ENCODE results near the gene LMX1B.
A peak's percentile ranks its signal among the peaks of the same experiment; 100 is the strongest.

LMX1B gene

DNA sequence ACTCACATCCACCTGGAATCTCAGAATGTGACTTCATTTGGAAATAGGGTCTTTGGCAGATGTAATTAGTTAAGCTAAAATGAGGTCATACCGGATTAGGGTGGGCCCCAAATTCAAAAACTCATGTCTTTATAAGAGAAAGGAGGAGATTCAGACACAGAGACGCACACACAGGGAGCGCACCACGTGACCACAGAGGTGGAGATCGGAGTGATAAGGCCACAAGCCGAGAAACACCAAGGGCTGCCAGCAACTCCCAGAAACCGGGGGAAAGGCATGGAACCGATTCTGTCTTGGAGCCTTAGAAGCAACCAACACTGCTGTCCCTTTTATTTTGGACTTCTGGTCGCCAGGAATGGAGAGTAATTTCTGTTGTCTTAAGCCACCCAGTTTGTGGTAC lies 31.8 kb upstream of the LMX1B start:
- TF ChIP-seq, protein P1, sequence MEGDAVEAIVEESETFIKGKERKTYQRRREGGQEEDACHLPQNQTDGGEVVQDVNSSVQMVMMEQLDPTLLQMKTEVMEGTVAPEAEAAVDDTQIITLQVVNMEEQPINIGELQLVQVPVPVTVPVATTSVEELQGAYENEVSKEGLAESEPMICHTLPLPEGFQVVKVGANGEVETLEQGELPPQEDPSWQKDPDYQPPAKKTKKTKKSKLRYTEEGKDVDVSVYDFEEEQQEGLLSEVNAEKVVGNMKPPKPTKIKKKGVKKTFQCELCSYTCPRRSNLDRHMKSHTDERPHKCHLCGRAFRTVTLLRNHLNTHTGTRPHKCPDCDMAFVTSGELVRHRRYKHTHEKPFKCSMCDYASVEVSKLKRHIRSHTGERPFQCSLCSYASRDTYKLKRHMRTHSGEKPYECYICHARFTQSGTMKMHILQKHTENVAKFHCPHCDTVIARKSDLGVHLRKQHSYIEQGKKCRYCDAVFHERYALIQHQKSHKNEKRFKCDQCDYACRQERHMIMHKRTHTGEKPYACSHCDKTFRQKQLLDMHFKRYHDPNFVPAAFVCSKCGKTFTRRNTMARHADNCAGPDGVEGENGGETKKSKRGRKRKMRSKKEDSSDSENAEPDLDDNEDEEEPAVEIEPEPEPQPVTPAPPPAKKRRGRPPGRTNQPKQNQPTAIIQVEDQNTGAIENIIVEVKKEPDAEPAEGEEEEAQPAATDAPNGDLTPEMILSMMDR (IDR thresholded peaks at IDR 0.05; ENCODE audit: low read depth, low read length), result no peak
- in situ Hi-C loops (cut with HindIII; ENCODE audit: low sequenced_read_pairs), result no loop called here
- no peak overlapping the region for H3K4me3 ChIP-seq (ENCODE audit: low read depth, low read length)
- no peak for DNase-seq (ENCODE audit: low read depth, low spot score)

DNA sequence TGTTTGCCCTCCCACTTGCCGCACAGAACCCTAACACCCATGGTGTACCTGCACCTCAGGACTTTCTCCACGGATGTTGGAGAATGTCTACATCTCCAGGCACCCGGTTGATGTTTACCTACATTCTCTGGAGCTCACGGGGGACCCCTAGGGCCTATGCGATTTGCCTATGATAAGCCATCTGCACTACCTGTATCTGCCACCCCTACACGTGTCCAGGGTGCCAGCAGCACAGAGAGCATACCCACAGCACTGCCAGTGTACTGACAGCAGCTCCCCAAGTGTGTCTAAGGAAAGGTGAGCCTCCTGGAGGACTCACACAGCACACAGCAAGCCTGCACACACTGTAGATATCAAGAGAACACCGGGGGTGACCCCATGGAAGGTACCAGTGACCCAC lies 31.3 kb upstream of the LMX1B start:
- TF ChIP-seq, protein P1 (IDR thresholded peaks at IDR 0.05; ENCODE audit: low read depth, low read length), result no peak
- in situ Hi-C loops (cut with HindIII; ENCODE audit: low sequenced_read_pairs), result no loop called here
- H3K4me3 ChIP-seq (ENCODE audit: low read depth, low read length), result no peak overlapping the region
- DNase-seq (ENCODE audit: low read depth, low spot score), result no peak

DNA sequence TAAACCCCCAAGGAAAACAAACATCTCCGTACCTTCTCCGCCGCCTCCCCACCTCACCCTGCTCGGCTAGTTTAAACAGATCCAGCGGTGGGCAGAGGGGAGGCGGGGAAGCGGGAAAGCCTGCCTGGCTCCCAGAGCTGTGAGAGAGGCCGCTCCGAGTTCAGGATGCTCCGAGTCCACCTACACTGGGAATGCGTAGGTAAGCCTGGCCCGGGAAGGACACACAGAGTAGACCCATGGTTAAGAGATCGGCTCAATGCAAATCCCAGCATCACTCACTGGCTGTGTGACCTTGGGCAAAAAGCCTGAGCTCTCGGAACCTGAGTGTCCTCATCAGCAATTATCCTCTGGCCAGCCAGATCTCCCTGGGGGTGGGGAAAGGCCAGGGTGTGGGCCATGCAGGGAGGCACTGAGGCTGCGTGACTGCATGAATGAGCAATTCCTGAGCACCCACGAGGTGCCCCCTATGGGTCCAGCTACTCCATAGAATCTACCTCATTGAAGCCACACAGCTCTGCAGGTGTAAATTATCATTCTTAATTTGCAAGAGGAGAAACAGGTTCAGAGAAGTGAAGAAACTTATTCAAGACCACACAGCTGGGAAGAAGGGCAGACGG lies 30.5 kb upstream of the LMX1B start:
- in situ Hi-C loops (cut with HindIII; ENCODE audit: low sequenced_read_pairs), result no loop called here
- no peak overlapping the region for H3K4me3 ChIP-seq (ENCODE audit: low read depth, low read length)

DNA sequence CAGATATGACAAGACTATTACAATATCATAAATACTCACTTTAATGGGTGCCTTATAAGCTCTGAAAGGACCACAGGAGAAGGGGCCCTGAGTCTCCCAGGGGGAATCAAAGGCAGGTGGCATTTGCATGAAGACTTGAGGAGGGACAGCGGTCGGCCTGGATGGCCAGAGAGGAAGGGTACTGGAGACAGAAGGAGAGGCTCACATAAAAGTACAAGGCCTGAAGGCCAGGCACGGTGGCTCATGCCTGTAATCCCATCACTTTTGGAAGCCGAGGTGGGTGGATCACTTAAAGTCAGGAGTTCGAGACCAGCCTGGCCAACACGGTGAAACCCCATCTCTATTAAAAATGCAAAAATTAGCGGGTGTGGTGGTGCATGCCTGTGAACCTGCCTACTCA lies 29.1 kb upstream of the LMX1B start:
- no peak for DNase-seq (ENCODE audit: low read depth, low spot score)
- H3K4me3 ChIP-seq (ENCODE audit: low read depth, low read length), result no peak overlapping the region
- in situ Hi-C loops (cut with HindIII; ENCODE audit: low sequenced_read_pairs), result no loop called here
- TF ChIP-seq, protein P1 (IDR thresholded peaks at IDR 0.05; ENCODE audit: low read depth, low read length), result no peak

More for the DNA sequence above, 30.5 kb upstream of the LMX1B start:
- TF ChIP-seq, protein P1 (IDR thresholded peaks at IDR 0.05; ENCODE audit: low read depth, low read length), result no peak
- no peak for DNase-seq (ENCODE audit: low read depth, low spot score)

DNA sequence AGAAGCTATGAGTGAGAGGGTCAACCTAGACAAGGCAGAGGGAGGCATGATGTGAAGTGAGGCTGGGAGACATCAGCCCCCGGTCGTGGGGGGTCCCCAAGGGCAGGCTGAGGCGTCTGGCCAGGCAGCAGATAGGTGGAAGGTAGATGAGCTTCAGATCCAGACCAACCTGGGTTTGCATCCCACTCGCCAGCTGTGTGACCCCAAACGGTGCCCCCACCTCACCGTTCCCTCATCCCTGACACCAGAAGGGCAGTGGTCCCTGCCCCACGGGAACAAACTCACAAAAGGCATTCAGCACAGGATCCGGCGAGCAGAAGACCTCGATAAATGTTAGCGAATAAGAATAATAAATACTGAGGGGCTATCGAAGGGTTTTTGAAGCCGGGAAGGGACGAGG lies 27.5 kb upstream of the LMX1B start:
- TF ChIP-seq, protein P1 (IDR thresholded peaks at IDR 0.05; ENCODE audit: low read depth, low read length), result no peak
- in situ Hi-C loops (cut with HindIII; ENCODE audit: low sequenced_read_pairs), result no loop called here
- H3K4me3 ChIP-seq (ENCODE audit: low read depth, low read length), result no peak overlapping the region
- DNase-seq (ENCODE audit: low read depth, low spot score), result no peak

DNA sequence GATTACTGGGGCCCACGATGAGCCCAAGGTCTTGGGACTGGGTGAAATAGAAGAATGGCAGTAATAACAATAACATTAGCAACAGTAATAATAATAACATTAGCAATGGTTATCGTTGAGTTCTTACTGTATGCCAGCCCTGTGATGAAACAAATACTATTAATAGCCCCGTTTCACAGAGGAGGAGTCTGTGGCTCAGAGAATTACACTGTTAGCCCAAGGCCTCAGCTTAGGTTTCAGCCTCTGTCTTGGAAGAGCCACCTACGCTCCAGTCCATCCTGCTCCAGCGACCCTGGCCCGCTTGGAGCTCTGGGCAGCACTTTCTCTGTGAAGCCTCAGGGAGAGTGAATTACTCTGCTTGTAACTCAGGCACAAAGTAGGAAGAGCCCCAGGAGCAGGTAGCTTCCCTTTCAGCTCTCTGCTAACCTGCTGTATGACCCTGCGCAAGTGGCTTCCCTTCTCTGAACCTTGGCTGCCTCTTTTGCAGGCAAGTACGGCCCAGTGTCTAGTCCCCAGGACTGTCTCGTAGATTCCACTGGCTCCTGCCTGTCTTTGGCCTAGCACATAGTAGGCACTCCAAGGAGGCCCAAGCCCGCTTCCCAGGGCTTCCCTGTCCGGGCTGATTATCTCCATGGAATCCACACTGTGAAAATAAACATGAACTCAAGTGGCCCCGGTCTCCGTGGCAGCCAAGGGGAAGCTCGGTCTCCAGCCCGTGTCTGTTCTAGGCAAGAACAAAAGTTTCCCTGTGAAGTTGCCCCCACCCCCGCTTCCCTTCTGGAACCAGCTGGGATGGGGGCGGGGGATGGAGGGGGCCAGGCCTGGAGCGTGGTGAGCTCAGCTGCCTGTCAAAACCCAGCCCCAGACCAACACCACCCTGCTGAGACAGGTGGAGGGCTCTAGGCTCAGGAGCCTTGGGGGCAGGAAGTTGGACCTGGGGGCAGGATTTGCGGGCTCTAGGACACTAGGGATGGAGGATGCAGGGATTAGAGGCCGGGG lies 26.2 kb upstream of the LMX1B start:
- TF ChIP-seq, protein P1 (IDR thresholded peaks at IDR 0.05; ENCODE audit: low read depth, low read length), result no peak
- in situ Hi-C loops (cut with HindIII; ENCODE audit: low sequenced_read_pairs), result no loop called here
- DNase-seq (ENCODE audit: low read depth, low spot score), result peak; percentile 19
- no peak overlapping the region for H3K4me3 ChIP-seq (ENCODE audit: low read depth, low read length)
